DND-41 (cell line): ENCODE measurements around the gene TBX4.

ENCODE experiments used
- ATAC-seq: fragments of 200-7000 bp; cut with Tn5 transposase; 3 replicates; pipeline ENCODE4 v1.9.1; 2021; ENCODE audit warnings: low read depth; ENCODE audit not compliant: insufficient read depth
- DNase-seq: peaks from one replicate; pipeline ENCODE4 v3.0.0-alpha.2; 2020
- H2AFZ ChIP-seq: 2 replicates; pipeline ENCODE4 v1.6.0; 2012; ENCODE audit warnings: low read depth, low read length
- H3K27ac ChIP-seq: 2 replicates; pipeline ENCODE4 v1.5.1; 2012; ENCODE audit warnings: low read length, inconsistent platforms
- H3K27me3 ChIP-seq: fragments of 200-600 bp; sonication (generic); 2 replicates; pipeline ENCODE4 v1.6.0; 2012; ENCODE audit warnings: low read length, mild to moderate bottlenecking, inconsistent platforms; ENCODE audit not compliant: insufficient read depth, poor library complexity
- H3K36me3 ChIP-seq: 2 replicates; pipeline ENCODE4 v1.5.1; 2012; ENCODE audit warnings: low read length, inconsistent platforms; ENCODE audit not compliant: insufficient read depth
- H3K4me1 ChIP-seq: 2 replicates; pipeline ENCODE4 v1.5.1; 2012; ENCODE audit warnings: mild to moderate bottlenecking, low read length; ENCODE audit not compliant: insufficient read depth
- H3K4me2 ChIP-seq: 2 replicates; pipeline ENCODE4 v1.6.0; 2012; ENCODE audit warnings: mild to moderate bottlenecking, moderate library complexity, low read length, inconsistent platforms; ENCODE audit not compliant: insufficient read depth
- H3K4me3 ChIP-seq, 2 experiments: fragments of 200-600 bp in 1 of 2; shearing (Covaris generic) in 1 of 2; 2 replicates each; pipeline ENCODE4 v1.5.1; 2012 to 2016; ENCODE audit warnings: inconsistent platforms in 2 of 2, low read length in 2 of 2, mild to moderate bottlenecking in 2 of 2, low read depth in 1 of 2, moderate library complexity in 1 of 2
- H3K79me2 ChIP-seq: 2 replicates; pipeline ENCODE4 v1.6.0; 2012; ENCODE audit warnings: low read length, inconsistent platforms; ENCODE audit not compliant: insufficient read depth
- H3K9ac ChIP-seq: 2 replicates; pipeline ENCODE4 v1.6.0; 2012; ENCODE audit warnings: low read depth, mild to moderate bottlenecking, inconsistent platforms, low read length, moderate library complexity
- H3K9me3 ChIP-seq: 2 replicates; pipeline ENCODE4 v1.5.1; 2012; ENCODE audit warnings: low read length, moderate library complexity, mild to moderate bottlenecking, inconsistent platforms; ENCODE audit not compliant: insufficient read depth, severe bottlenecking
- H4K20me1 ChIP-seq: 2 replicates; pipeline ENCODE4 v1.6.0; 2012; ENCODE audit warnings: low read length; ENCODE audit not compliant: insufficient read depth
- EZH2 ChIP-seq: IDR thresholded peaks from 3 replicates; pipeline ENCODE4 v1.6.1; 2012; ENCODE audit warnings: borderline replicate concordance, low read depth, mild to moderate bottlenecking, moderate library complexity, low read length, inconsistent platforms; ENCODE audit not compliant: severe bottlenecking
- TF ChIP-seq, protein P1 (sequence below): IDR thresholded peaks from 2 replicates; pipeline ENCODE4 v1.5.1; 2012; ENCODE audit warnings: borderline replicate concordance, low read length, moderate library complexity, mild to moderate bottlenecking; ENCODE audit not compliant: poor library complexity, severe bottlenecking; ENCODE audit errors: extremely low read depth

The TBX4 gene

DNA sequence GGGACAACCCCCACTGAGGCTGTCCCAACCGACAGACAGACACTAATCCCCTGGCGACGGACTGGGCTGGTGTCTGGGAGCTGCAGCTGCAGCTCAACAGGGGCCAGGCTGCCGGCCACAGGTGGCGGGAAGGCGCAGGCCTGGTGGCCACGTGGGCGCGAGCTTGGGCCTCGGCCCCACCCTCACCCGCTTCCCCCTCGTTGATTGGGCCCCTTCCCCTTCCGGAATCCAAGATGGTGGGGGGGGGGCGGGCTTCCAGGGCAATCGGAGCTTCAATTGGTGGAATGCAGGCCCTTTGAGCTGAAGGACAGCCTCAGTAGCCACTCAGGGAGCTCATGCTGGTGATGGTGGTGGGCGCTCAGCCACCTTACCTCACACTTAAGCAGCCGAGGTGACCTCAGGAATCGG, 8.7 kb upstream of the TBX4 start:
- ATAC-seq (no peak), DNase-seq (no peak)
- Histone ChIP-seq H3K9me3 (no peaks in the 10 kb centered on the region), H3K4me1 (no peaks in the 10 kb centered on the region), H3K36me3 (no peaks in the 10 kb centered on the region), H4K20me1 (no peaks in the 10 kb centered on the region; the same call in 1 of the 2 replicates), H3K27ac (no peak overlapping the region), H3K4me3 (no peak overlapping the region), H3K79me2 (no peaks in the 10 kb centered on the region), H3K9ac (no peak overlapping the region), H3K27me3 (peaks cover 9% of the 10 kb centered on the region), H3K4me2 (no peak overlapping the region), H2AFZ (no peak overlapping the region)
- TF ChIP-seq EZH2: no peak
- TF ChIP-seq, protein P1, sequence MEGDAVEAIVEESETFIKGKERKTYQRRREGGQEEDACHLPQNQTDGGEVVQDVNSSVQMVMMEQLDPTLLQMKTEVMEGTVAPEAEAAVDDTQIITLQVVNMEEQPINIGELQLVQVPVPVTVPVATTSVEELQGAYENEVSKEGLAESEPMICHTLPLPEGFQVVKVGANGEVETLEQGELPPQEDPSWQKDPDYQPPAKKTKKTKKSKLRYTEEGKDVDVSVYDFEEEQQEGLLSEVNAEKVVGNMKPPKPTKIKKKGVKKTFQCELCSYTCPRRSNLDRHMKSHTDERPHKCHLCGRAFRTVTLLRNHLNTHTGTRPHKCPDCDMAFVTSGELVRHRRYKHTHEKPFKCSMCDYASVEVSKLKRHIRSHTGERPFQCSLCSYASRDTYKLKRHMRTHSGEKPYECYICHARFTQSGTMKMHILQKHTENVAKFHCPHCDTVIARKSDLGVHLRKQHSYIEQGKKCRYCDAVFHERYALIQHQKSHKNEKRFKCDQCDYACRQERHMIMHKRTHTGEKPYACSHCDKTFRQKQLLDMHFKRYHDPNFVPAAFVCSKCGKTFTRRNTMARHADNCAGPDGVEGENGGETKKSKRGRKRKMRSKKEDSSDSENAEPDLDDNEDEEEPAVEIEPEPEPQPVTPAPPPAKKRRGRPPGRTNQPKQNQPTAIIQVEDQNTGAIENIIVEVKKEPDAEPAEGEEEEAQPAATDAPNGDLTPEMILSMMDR: no peak

DNA sequence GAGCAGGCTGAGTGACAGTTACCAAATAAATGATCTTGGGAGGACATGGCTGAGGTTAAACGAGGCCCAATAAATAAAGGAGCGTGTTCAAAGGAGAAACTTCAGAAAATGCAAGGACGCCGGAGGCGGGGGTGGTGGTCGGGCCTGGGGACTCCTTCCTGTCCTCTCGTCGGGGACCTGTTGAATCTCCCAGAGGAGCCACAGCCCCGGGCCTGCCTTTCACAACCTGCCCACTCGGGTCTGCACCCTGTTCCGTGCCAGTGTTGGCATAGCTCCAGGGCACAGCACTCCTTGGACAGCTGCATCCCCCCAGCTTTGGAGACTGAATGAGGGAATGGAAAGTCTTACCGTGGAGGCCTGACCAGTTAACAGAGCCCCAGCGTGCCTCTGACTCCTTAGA, 8.1 kb upstream of the TBX4 start:
- Histone ChIP-seq H4K20me1 (no peaks in the 10 kb centered on the region; the same call in 1 of the 2 replicates), H3K36me3 (no peaks in the 10 kb centered on the region), H3K4me1 (no peaks in the 10 kb centered on the region), H3K79me2 (no peaks in the 10 kb centered on the region), H3K9ac (no peak overlapping the region), H3K27ac (no peak overlapping the region), H2AFZ (no peak overlapping the region), H3K27me3 (peaks cover 9% of the 10 kb centered on the region), H3K4me3 (no peak overlapping the region), H3K4me2 (no peak overlapping the region), H3K9me3 (no peaks in the 10 kb centered on the region)
- no peak for ATAC-seq
- TF ChIP-seq, protein P1: no peak
- no peak for TF ChIP-seq EZH2
- no peak for DNase-seq

DNA sequence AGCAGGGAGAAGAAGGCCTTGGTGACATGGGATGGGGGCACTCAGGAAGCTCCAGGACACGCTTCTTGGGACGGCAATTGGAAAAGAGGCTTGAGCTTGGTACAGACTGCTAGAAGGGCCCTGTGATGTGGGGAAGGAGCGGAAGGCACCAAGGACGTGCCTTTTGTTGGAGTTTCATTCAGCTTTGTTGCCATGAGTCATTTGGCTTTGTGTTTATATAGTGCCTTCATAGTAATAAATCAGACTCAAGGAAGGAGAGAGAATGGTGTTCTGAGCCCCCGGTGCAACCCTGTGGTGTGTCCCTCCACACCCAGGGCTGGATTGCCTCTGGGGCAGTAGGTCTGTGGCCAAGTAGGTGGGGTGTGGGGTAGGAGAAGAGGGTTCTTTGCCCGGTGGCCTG, 7.4 kb upstream of the TBX4 start:
- Histone ChIP-seq H3K9me3 (no peaks in the 10 kb centered on the region), H3K27me3 (peaks cover 9% of the 10 kb centered on the region), H3K36me3 (no peaks in the 10 kb centered on the region), H3K4me2 (no peak overlapping the region), H3K9ac (no peak overlapping the region), H2AFZ (no peak overlapping the region), H3K79me2 (no peaks in the 10 kb centered on the region), H3K4me1 (no peaks in the 10 kb centered on the region), H3K4me3 (no peak overlapping the region), H4K20me1 (no peaks in the 10 kb centered on the region; the same call in 1 of the 2 replicates), H3K27ac (no peak overlapping the region)
- DNase-seq: no peak
- TF ChIP-seq, protein P1: no peak
- TF ChIP-seq EZH2: no peak
- ATAC-seq: no peak

DNA sequence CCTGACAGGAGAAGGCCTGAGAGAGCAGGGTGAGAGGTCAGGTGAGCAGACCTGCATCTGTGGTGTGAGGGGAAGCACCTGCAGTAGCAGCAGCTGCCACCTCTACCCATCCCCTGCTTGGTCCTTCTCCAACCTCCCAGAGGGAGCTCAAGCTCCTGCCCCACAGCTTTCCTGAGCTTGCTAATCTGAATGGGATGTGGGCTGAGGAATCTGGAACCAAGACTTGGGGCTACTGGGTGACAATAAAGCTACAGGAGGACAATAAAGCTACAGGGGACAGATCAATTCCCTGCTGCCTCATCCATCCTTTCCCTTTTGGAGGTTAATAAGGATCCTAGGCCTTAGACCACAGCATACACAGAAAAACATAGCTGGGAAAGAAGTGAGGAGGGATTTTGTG, 4.9 kb upstream of the TBX4 start:
- Histone ChIP-seq H3K9me3 (no peaks in the 10 kb centered on the region), H2AFZ (no peak overlapping the region), H3K79me2 (no peaks in the 10 kb centered on the region), H3K4me1 (no peaks in the 10 kb centered on the region), H3K27ac (no peak overlapping the region), H3K4me3 (no peak overlapping the region), H3K4me2 (no peak overlapping the region), H3K27me3 (peaks cover 7% of the 10 kb centered on the region), H3K9ac (no peak overlapping the region), H3K36me3 (no peaks in the 10 kb centered on the region), H4K20me1 (no peaks in the 10 kb centered on the region; the same call in 1 of the 2 replicates)
- TF ChIP-seq, protein P1: no peak
- no peak for TF ChIP-seq EZH2
- ATAC-seq (no peak), DNase-seq (no peak)
